ENCODE measurements around the gene LSAMP.

The LSAMP gene

DNA sequence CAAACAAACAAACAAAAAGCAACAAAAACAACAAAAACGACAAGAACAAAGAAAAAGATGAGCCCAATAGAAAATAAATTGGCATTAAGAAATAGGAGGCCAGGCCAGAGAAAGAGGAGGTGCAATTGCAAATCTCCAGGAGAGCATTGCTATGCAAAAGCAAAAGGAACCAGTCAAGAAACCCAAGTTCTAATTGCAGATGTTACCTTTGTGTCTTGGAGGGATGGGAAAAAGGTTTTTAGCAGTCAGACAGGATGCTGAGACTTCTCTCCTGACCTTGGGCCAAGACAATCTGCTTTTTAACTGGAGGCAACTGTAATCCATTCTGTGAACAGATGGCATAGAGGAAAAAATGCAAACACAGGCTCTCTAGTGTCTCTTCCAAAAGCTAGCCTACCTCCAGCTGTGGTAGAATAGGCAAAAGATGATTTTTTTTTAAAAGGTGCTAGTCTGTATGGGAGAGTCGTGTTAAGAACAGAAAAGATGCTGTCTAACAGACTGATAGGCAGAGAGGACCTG lies 56.4 kb downstream of the LSAMP start:
- DNase-seq, result no peak

DNA sequence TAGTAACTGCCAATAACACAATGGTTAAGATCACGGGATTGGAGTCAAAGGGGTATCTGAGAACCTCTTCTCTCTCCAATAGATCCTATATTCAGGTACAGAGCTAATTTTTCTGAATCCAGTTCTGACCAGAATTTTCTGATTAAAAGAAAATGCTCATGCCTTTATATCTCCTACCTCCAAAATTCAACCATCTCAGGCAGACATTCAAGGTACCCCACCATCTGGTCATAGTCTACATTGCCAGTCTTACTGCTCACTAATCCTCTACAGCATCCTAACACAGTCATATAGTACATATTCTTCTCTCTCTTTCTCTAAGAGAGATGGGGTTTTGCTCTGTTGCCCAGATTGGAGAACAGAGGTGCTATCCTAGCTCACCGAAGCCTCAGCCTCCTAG lies 59.1 kb downstream of the LSAMP start:
- Histone ChIP-seq H2BK15ac (ENCODE audit: low read depth, poor library complexity, severe bottlenecking) (no peak overlapping the region), H2BK120ac (ENCODE audit: low read depth, low read length) (no peak overlapping the region), H3K9ac (ENCODE audit: low read length) (no peak overlapping the region), H3K27me3 (ENCODE audit: control insufficient read depth in 1 of 2, insufficient read depth in 1 of 2, low read length in 2 of 2) (no peaks in the 10 kb centered on the region), H3K27ac (ENCODE audit: low read length, poor library complexity, severe bottlenecking) (no peak overlapping the region), H2BK5ac (ENCODE audit: low read depth, low read length, poor library complexity, severe bottlenecking) (no peak overlapping the region), H3K4ac (ENCODE audit: low read depth in 1 of 2, low read length in 2 of 2) (no peak overlapping the region), H3K4me1 (ENCODE audit: control insufficient read depth, insufficient read depth, low read depth, low read length) (no peaks in the 10 kb centered on the region), H4K8ac (ENCODE audit: low read length) (no peak overlapping the region), H3K79me1 (replicated peaks; ENCODE audit: low read length, poor library complexity, severe bottlenecking) (peaks cover 9% of the 10 kb centered on the region), H3K18ac (ENCODE audit: low read depth in 1 of 2, low read length in 2 of 2) (no peak overlapping the region), H2AFZ (ENCODE audit: low read depth, low read length) (no peak overlapping the region), H3K36me3 (ENCODE audit: control insufficient read depth in 1 of 2, insufficient read depth in 2 of 2, low read depth in 1 of 2, low read length in 2 of 2) (peaks cover 0 to 1% of the 10 kb centered on the region in 2 experiments), H3K14ac (ENCODE audit: low read length in 2 of 2) (no peak overlapping the region), H3K4me3 (ENCODE audit: insufficient read depth in 1 of 2, low read depth in 1 of 2, low read length in 2 of 2) (no peak overlapping the region), H3K23ac (ENCODE audit: low read length in 2 of 2) (no peak overlapping the region), H2BK12ac (ENCODE audit: low read length in 2 of 2) (no peak overlapping the region), H3K9me3 (ENCODE audit: control insufficient read depth, low read length) (no peaks in the 10 kb centered on the region), H2AK5ac (ENCODE audit: low read length, severe bottlenecking) (no peak overlapping the region), H3K4me2 (ENCODE audit: low read length, poor library complexity, severe bottlenecking) (no peak overlapping the region), H4K91ac (ENCODE audit: low read length) (no peak overlapping the region)
- no peak for DNase-seq
- WGBS, result 98% methylated on average over 2 of the region's 2 CpGs

More for the DNA sequence above, 56.4 kb downstream of the LSAMP start:
- Histone ChIP-seq H3K9ac (ENCODE audit: low read length) (no peak overlapping the region), H3K14ac (ENCODE audit: low read length in 2 of 2) (no peak overlapping the region), H3K27me3 (ENCODE audit: control insufficient read depth in 1 of 2, insufficient read depth in 1 of 2, low read length in 2 of 2) (no peaks in the 10 kb centered on the region), H3K23ac (ENCODE audit: low read length in 2 of 2) (no peak overlapping the region), H2AK5ac (ENCODE audit: low read length, severe bottlenecking) (no peak overlapping the region), H3K18ac (ENCODE audit: low read depth in 1 of 2, low read length in 2 of 2) (no peak overlapping the region), H4K8ac (ENCODE audit: low read length) (no peak overlapping the region), H3K4ac (ENCODE audit: low read depth in 1 of 2, low read length in 2 of 2) (no peak overlapping the region), H2BK12ac (ENCODE audit: low read length in 2 of 2) (no peak overlapping the region), H2BK120ac (ENCODE audit: low read depth, low read length) (no peak overlapping the region), H3K4me1 (ENCODE audit: control insufficient read depth, insufficient read depth, low read depth, low read length) (peaks cover 2% of the 10 kb centered on the region), H3K4me3 (ENCODE audit: insufficient read depth in 1 of 2, low read depth in 1 of 2, low read length in 2 of 2) (no peak overlapping the region), H3K36me3 (ENCODE audit: control insufficient read depth in 1 of 2, insufficient read depth in 2 of 2, low read depth in 1 of 2, low read length in 2 of 2) (peaks cover 0 to 14% of the 10 kb centered on the region in 2 experiments), H3K4me2 (ENCODE audit: low read length, poor library complexity, severe bottlenecking) (no peak overlapping the region), H2AFZ (ENCODE audit: low read depth, low read length) (no peak overlapping the region), H4K91ac (ENCODE audit: low read length) (no peak overlapping the region), H2BK15ac (ENCODE audit: low read depth, poor library complexity, severe bottlenecking) (no peak overlapping the region), H3K27ac (ENCODE audit: low read length, poor library complexity, severe bottlenecking) (no peak overlapping the region), H3K9me3 (ENCODE audit: control insufficient read depth, low read length) (peaks cover 10% of the 10 kb centered on the region), H2BK5ac (ENCODE audit: low read depth, low read length, poor library complexity, severe bottlenecking) (no peak overlapping the region), H3K79me1 (replicated peaks; ENCODE audit: low read length, poor library complexity, severe bottlenecking) (peaks cover 24% of the 10 kb centered on the region)
- 70% methylated on average over 1 of the region's 2 CpGs for WGBS

DNA sequence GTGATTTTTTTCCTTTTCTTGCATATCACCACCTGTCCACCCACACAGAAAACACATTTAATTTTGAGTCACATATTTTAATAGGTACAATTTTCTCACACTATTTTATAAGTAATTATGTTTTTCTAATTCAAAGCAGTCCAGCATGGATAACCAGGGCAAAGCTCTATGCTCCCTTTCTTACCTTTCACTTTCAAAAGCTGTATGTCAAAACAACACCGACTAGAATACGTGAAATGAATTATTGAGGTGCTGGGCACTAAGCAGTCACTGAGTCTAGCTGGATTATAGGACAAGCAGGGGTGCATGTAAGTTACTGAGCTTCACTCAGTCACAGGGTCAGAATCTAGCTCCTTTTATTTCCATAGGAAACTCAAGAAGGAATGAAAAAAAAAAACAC lies 60.6 kb downstream of the LSAMP start:
- no peak for DNase-seq
- no peak overlapping the region for H4K91ac ChIP-seq (ENCODE audit: low read length)
- H3K14ac ChIP-seq (ENCODE audit: low read length in 2 of 2), result no peak overlapping the region
- no peak overlapping the region for H3K27ac ChIP-seq (ENCODE audit: low read length, poor library complexity, severe bottlenecking)
- no peaks in the 10 kb centered on the region for H3K9me3 ChIP-seq (ENCODE audit: control insufficient read depth, low read length)
- H3K18ac ChIP-seq (ENCODE audit: low read depth in 1 of 2, low read length in 2 of 2), result no peak overlapping the region
- H2BK5ac ChIP-seq (ENCODE audit: low read depth, low read length, poor library complexity, severe bottlenecking), result no peak overlapping the region
- no peak overlapping the region for H2AK5ac ChIP-seq (ENCODE audit: low read length, severe bottlenecking)
- no peak overlapping the region for H3K4me3 ChIP-seq (ENCODE audit: insufficient read depth in 1 of 2, low read depth in 1 of 2, low read length in 2 of 2)
- no peak overlapping the region for H4K8ac ChIP-seq (ENCODE audit: low read length)
- H3K4ac ChIP-seq (ENCODE audit: low read depth in 1 of 2, low read length in 2 of 2), result no peak overlapping the region
- H3K79me1 ChIP-seq (replicated peaks; ENCODE audit: low read length, poor library complexity, severe bottlenecking), result peaks cover 7% of the 10 kb centered on the region
- no peak overlapping the region for H3K23ac ChIP-seq (ENCODE audit: low read length in 2 of 2)
- 100% methylated on average over 2 of the region's 2 CpGs for WGBS
- no peak overlapping the region for H2BK12ac ChIP-seq (ENCODE audit: low read length in 2 of 2)
- H3K4me2 ChIP-seq (ENCODE audit: low read length, poor library complexity, severe bottlenecking), result no peak overlapping the region
- no peaks in the 10 kb centered on the region for H3K4me1 ChIP-seq (ENCODE audit: control insufficient read depth, insufficient read depth, low read depth, low read length)
- no peaks in the 10 kb centered on the region for H3K27me3 ChIP-seq (ENCODE audit: control insufficient read depth in 1 of 2, insufficient read depth in 1 of 2, low read length in 2 of 2)
- H3K9ac ChIP-seq (ENCODE audit: low read length), result no peak overlapping the region
- no peak overlapping the region for H2BK15ac ChIP-seq (ENCODE audit: low read depth, poor library complexity, severe bottlenecking)
- no peak overlapping the region for H2AFZ ChIP-seq (ENCODE audit: low read depth, low read length)
- H2BK120ac ChIP-seq (ENCODE audit: low read depth, low read length), result no peak overlapping the region
- H3K36me3 ChIP-seq (ENCODE audit: control insufficient read depth in 1 of 2, insufficient read depth in 2 of 2, low read depth in 1 of 2, low read length in 2 of 2), result no peaks in the 10 kb centered on the region

DNA sequence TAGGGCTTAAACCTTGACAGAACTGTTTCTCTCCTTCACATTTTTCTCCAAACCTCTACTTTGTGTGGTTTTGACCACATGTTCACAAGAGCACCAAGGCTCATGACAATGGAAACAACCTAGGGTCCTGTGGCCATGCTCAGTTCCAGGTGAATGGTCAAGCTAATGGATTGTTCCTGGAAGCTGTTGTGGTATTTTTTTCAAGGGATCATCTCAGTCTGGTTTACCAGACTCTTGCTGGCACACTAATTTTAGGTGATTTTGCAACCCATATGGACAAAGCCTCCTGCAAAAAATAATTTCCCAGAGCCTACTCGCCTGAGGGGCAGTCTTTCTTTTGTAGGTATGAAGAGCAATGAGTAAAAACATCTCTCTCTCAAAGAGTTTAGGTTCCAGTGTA lies 67.2 kb downstream of the LSAMP start:
- no peak overlapping the region for H3K4me3 ChIP-seq (ENCODE audit: insufficient read depth in 1 of 2, low read depth in 1 of 2, low read length in 2 of 2)
- no peak overlapping the region for H4K91ac ChIP-seq (ENCODE audit: low read length)
- H2BK15ac ChIP-seq (ENCODE audit: low read depth, poor library complexity, severe bottlenecking), result no peak overlapping the region
- H2AK5ac ChIP-seq (ENCODE audit: low read length, severe bottlenecking), result no peak overlapping the region
- H3K27me3 ChIP-seq (ENCODE audit: control insufficient read depth in 1 of 2, insufficient read depth in 1 of 2, low read length in 2 of 2), result no peaks in the 10 kb centered on the region
- no peak overlapping the region for H3K27ac ChIP-seq (ENCODE audit: low read length, poor library complexity, severe bottlenecking)
- H3K79me1 ChIP-seq (replicated peaks; ENCODE audit: low read length, poor library complexity, severe bottlenecking), result peaks cover 11% of the 10 kb centered on the region
- H3K4me1 ChIP-seq (ENCODE audit: control insufficient read depth, insufficient read depth, low read depth, low read length), result no peaks in the 10 kb centered on the region
- no CpG with 5 or more reads among the region's 1 CpG for WGBS
- H3K9me3 ChIP-seq (ENCODE audit: control insufficient read depth, low read length), result no peaks in the 10 kb centered on the region
- DNase-seq, result no peak
- no peaks in the 10 kb centered on the region for H3K36me3 ChIP-seq (ENCODE audit: control insufficient read depth in 1 of 2, insufficient read depth in 2 of 2, low read depth in 1 of 2, low read length in 2 of 2)
- no peak overlapping the region for H2BK120ac ChIP-seq (ENCODE audit: low read depth, low read length)
- no peak overlapping the region for H3K9ac ChIP-seq (ENCODE audit: low read length)
- H2AFZ ChIP-seq (ENCODE audit: low read depth, low read length), result no peak overlapping the region
- no peak overlapping the region for H2BK5ac ChIP-seq (ENCODE audit: low read depth, low read length, poor library complexity, severe bottlenecking)
- H3K18ac ChIP-seq (ENCODE audit: low read depth in 1 of 2, low read length in 2 of 2), result no peak overlapping the region
- no peak overlapping the region for H4K8ac ChIP-seq (ENCODE audit: low read length)
- H2BK12ac ChIP-seq (ENCODE audit: low read length in 2 of 2), result no peak overlapping the region
- H3K4ac ChIP-seq (ENCODE audit: low read depth in 1 of 2, low read length in 2 of 2), result no peak overlapping the region
- no peak overlapping the region for H3K23ac ChIP-seq (ENCODE audit: low read length in 2 of 2)
- H3K4me2 ChIP-seq (ENCODE audit: low read length, poor library complexity, severe bottlenecking), result no peak overlapping the region
- no peak overlapping the region for H3K14ac ChIP-seq (ENCODE audit: low read length in 2 of 2)

All from mesenchymal stem cell (in vitro differentiated cells and primary cell).